MCF 10A (cell line): ENCODE data around the gene PHF21A. TPM values are rescaled to one million over a fixed set of nuclear protein-coding genes. Genes with fewer than 3 reads are reported as not detected.

Source experiments
- BruUV-seq: library from RNA; stranded (reverse); fragments of 400-500 nt; replicated peaks from 2 replicates; lab custom pipeline; 2021; lab: Mats Ljungman, UMichigan
- CTCF ChIA-PET: fragments of 300-600 bp; sonication (Branson Sonifier 250); formaldehyde crosslinking; extraction: SDS; loops from one replicate; lab custom pipeline; 2021; ENCODE audit warnings: antibody characterized with exemption, inconsistent platforms; lab: Yijun Ruan, JAX
- POLR2A ChIA-PET: fragments of 300-600, 350-650 bp; sonication (Branson Sonifier 250); formaldehyde crosslinking; extraction: SDS; loops from one replicate; lab custom pipeline; 2020; ENCODE audit warnings: antibody characterized with exemption, inconsistent platforms; lab: Yijun Ruan, JAX
- DNase-seq: peaks from one replicate; pipeline ENCODE4 v3.0.0-alpha.2; 2018; ENCODE audit not compliant: unreplicated experiment
- H3K27ac Mint-ChIP-seq: one replicate; pipeline ENCODE4 v1.8.0; 2022; ENCODE audit warnings: mild to moderate bottlenecking, low read depth, mixed read lengths; ENCODE audit not compliant: unreplicated experiment
- H3K27me3 Mint-ChIP-seq: one replicate; pipeline ENCODE4 v1.8.0; 2022; ENCODE audit warnings: mixed read lengths; ENCODE audit not compliant: insufficient read depth, unreplicated experiment
- H3K36me3 Mint-ChIP-seq: one replicate; pipeline ENCODE4 v1.8.0; 2022; ENCODE audit warnings: mild to moderate bottlenecking, moderate library complexity, mixed read lengths; ENCODE audit not compliant: insufficient read depth, unreplicated experiment
- H3K4me1 Mint-ChIP-seq: one replicate; pipeline ENCODE4 v1.8.0; 2022; ENCODE audit warnings: mixed read lengths; ENCODE audit not compliant: insufficient read depth, unreplicated experiment
- H3K4me3 Mint-ChIP-seq: one replicate; pipeline ENCODE4 v1.8.0; 2022; ENCODE audit warnings: mild to moderate bottlenecking, moderate library complexity, mixed read lengths; ENCODE audit not compliant: unreplicated experiment
- H3K9me3 Mint-ChIP-seq: one replicate; pipeline ENCODE4 v1.8.0; 2022; ENCODE audit warnings: mixed read lengths; ENCODE audit not compliant: unreplicated experiment
- intact Hi-C: fragments of 100-400 bp; cut with micrococcal nuclease; formaldehyde crosslinking; loops from 2 replicates; pipeline ENCODE4 v1.14.1; 2022
- total RNA-seq: library from RNA; stranded (reverse); gene quantifications from 2 replicates; pipeline ENCODE4 v1.2.3, GENCODE V29; 2022
- TF ChIP-seq, protein P1 (sequence below): fragments of 200-600 bp; IDR thresholded peaks from one replicate; pipeline ENCODE4 v1.8.0; 2022; ENCODE audit warnings: antibody characterized with exemption, mild to moderate bottlenecking; ENCODE audit not compliant: unreplicated experiment

Gene PHF21A
- total RNA-seq, 1 experiment from 2014 or later: 37.6 TPM

DNA sequence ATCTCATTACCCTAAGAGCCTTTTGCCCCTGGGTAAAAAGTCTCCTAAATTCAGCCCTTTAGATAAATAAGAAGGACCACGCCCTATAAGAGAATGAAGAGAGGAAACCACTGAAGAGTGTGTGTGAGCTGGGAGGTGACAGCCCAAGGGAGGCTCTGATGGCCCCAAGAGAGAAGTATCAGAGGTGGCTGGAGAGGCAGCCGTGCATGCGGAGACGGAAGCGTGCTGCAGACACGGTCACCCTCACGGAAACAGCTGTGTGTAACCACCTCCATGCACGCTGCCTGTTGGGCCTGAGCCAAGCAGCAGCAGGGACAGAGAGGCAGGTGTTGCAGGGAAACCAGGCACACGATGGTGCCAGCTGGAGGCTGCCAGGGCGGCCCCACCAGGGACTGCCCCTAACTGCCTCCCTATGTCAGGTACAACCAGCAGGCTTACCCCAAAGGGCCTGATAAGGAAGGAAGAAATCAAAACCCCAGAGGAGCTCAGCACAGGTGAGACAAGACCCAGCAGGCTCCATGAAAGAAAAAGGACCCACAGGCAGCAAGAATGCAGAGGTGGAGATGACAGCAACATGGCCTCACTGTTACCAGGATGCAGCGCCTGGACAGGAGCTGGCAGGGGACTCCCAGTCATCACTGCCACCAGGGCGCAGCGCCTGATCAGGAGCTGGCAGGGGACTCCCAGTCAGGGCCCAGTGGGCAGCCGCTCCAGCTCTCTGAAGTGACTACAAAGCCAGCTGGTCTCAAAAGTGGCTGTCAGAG lies 191.0 kb downstream of the PHF21A start:
- peaks cover 45% of the 10 kb centered on the region for H3K36me3 Mint-ChIP-seq
- TF ChIP-seq, protein P1, sequence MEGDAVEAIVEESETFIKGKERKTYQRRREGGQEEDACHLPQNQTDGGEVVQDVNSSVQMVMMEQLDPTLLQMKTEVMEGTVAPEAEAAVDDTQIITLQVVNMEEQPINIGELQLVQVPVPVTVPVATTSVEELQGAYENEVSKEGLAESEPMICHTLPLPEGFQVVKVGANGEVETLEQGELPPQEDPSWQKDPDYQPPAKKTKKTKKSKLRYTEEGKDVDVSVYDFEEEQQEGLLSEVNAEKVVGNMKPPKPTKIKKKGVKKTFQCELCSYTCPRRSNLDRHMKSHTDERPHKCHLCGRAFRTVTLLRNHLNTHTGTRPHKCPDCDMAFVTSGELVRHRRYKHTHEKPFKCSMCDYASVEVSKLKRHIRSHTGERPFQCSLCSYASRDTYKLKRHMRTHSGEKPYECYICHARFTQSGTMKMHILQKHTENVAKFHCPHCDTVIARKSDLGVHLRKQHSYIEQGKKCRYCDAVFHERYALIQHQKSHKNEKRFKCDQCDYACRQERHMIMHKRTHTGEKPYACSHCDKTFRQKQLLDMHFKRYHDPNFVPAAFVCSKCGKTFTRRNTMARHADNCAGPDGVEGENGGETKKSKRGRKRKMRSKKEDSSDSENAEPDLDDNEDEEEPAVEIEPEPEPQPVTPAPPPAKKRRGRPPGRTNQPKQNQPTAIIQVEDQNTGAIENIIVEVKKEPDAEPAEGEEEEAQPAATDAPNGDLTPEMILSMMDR: no peak
- H3K9me3 Mint-ChIP-seq: no peaks in the 10 kb centered on the region
- peak overlapping the region; percentile 8 for H3K4me3 Mint-ChIP-seq
- BruUV-seq: no TSS peak
- peak overlapping the region; percentile 88 for H3K27ac Mint-ChIP-seq
- POLR2A ChIA-PET: interaction anchor here (1.1 to 2.4 kb wide), 5 partner anchors 12 to 83 kb away, joined by 3 to 23 read pairs (median 3); partner anchors contain the start of genes CRY2 and PEX16
- DNase-seq: no peak
- H3K4me1 Mint-ChIP-seq: peaks cover 23% of the 10 kb centered on the region
- H3K27me3 Mint-ChIP-seq: no peaks in the 10 kb centered on the region
- intact Hi-C loops: no loop called here
- CTCF ChIA-PET: interaction anchor here (0.5 to 2.0 kb wide), 10 partner anchors 8 to 830 kb away, joined by 3 to 10 read pairs (median 4); no protein-coding TSS in a partner anchor

DNA sequence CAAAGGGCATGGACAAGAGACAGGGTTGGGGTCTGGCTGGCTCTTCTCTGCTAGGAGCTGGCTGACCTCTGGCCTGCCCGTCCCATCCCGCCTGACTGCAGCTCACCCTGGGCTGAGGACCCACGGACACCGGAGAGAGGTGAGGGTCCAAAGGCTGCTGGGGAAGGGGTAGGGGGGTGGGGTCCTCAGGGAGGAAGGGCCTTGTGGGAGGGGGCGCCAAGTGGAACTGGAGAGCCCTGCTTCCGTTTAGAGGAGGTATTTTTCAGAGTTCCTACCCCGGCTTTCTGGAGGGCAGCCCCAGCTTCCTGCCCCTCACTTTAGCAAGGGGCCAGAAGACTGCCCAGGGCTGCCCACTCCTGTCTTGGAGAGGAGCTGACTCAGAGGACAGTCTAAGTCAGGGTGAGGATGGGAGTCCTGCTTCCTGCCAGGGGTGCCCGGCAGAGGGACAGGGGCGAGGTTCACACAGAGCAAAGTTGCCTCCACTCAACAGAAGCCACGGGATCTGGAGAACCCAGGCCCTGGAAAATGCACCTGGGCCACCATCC lies 191.7 kb downstream of the PHF21A start:
- Mint-ChIP-seq H3K4me3 (peak overlapping the region; percentile 8), H3K4me1 (peaks cover 23% of the 10 kb centered on the region), H3K36me3 (peaks cover 39% of the 10 kb centered on the region), H3K27me3 (no peaks in the 10 kb centered on the region), H3K27ac (peak overlapping the region; percentile 88), H3K9me3 (no peaks in the 10 kb centered on the region)
- CTCF ChIA-PET: interaction anchor here (0.7 to 2.0 kb wide), 6 partner anchors 8 to 459 kb away, joined by 3 to 10 read pairs (median 5); no protein-coding TSS in a partner anchor
- DNase-seq: no peak
- POLR2A ChIA-PET: interaction anchor here (2.4 kb wide), 1 partner anchor 12 kb away, joined by 23 read pairs; the partner anchor contains the start of gene PEX16
- BruUV-seq: no TSS peak
- intact Hi-C loops: no loop called here
- TF ChIP-seq, protein P1: no peak

DNA sequence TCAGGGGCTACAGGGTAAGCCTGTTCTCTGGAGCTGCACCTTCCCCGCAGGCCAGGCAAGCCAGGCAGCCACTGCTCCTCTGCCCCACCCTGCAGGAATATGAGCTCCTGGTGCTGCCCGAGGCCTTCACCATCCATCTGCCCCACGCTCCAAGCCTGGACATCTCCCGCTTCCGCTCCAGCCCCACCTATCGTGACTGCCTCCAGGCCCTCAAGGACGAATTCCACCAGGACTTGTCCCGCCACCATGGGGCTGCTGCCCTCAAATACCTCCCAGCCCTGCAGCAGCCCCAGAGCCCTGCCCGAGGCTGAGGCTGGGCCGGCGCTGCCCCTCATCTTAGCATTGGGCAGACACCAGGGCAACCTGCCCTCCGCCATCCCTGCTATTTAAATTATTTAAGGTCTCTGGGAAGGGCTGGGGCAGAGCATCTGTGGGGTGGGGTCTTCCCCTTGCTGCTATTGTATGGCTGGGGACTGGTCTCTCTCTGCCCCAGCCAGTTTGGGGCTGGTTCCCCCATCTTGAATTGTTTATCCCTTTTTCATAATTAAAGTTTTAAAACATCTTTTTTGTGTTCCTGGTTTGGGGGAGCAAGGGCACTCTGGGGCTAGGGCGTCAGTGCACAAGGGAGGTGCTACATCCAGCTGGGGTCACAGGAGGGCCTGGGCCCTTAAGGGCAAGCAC lies 192.6 kb downstream of the PHF21A start:
- POLR2A ChIA-PET: interaction anchor here (1.0 kb wide), 1 partner anchor 11 kb away, joined by 5 read pairs; the partner anchor contains the start of gene PEX16

More for the DNA sequence above, 192.6 kb downstream of the PHF21A start:
- BruUV-seq: no TSS peak
- Mint-ChIP-seq H3K4me1 (peaks cover 29% of the 10 kb centered on the region), H3K9me3 (no peaks in the 10 kb centered on the region), H3K27ac (peak overlapping the region; percentile 74), H3K4me3 (no peak overlapping the region), H3K36me3 (peaks cover 30% of the 10 kb centered on the region), H3K27me3 (no peaks in the 10 kb centered on the region)
- CTCF ChIA-PET: no interaction called here
- TF ChIP-seq, protein P1: no peak
- no peak for DNase-seq
- intact Hi-C loops: no loop called here
